Measurements from ENCODE around the gene PIK3C2G.

GRCh38 chr12:18646286-18646890 lies 385.1 kb downstream of the PIK3C2G start:
- no peak for TF ChIP-seq ZNF670 (CRISPR knock-in tag; IDR thresholded peaks at IDR 0.05; ENCODE audit: borderline replicate concordance)
- TF ChIP-seq SMAD3 (CRISPR knock-in tag; IDR thresholded peaks at IDR 0.05): no peak
